Measurements from ENCODE around the gene NCMAP.

The NCMAP gene

GRCh38 chr1:24641646-24642151 is 85.8 kb downstream of the NCMAP start:
- TF ChIP-seq TAF1 (IDR thresholded peaks at IDR 0.05; ENCODE audit: borderline replicate concordance, insufficient read depth, low read length) (no peak), POLR2AphosphoS5 (IDR thresholded peaks at IDR 0.05; ENCODE audit: low read depth, low read length) (no peak), REST (IDR thresholded peaks at IDR 0.05; ENCODE audit: insufficient read depth in 1 of 2, low read depth in 2 of 2, low read length in 2 of 2) (no peak), SIN3A (IDR thresholded peaks at IDR 0.05; ENCODE audit: borderline replicate concordance, insufficient read depth, low read length) (no peak), FOXP2 (optimal IDR thresholded peaks at IDR 0.05; ENCODE audit: borderline replicate concordance, extremely low read depth, extremely low read length, insufficient read depth) (no peak)

- peak; percentile 89; the same call in 1 of the 2 replicates for TF ChIP-seq TAF1 (IDR thresholded peaks at IDR 0.05; ENCODE audit: borderline replicate concordance, insufficient read depth, low read length)
- TF ChIP-seq SIN3A (IDR thresholded peaks at IDR 0.05; ENCODE audit: borderline replicate concordance, insufficient read depth, low read length), result peak; percentile 71; the same call in 1 of the 2 replicates
- peak; percentile 97 for TF ChIP-seq POLR2AphosphoS5 (IDR thresholded peaks at IDR 0.05; ENCODE audit: low read depth, low read length)
- no peak; a peak in 1 of 4 replicates for TF ChIP-seq REST (IDR thresholded peaks at IDR 0.05; ENCODE audit: insufficient read depth in 1 of 2, low read depth in 2 of 2, low read length in 2 of 2)
- TF ChIP-seq FOXP2 (optimal IDR thresholded peaks at IDR 0.05; ENCODE audit: borderline replicate concordance, extremely low read depth, extremely low read length, insufficient read depth), result peak; percentile 31
Measured at GRCh38 chr1:24642481-24643362, 86.8 kb downstream of the NCMAP start, which contains the start of gene SRRM1. TSS of gene SRRM1 (plus strand) at chr1:24643302. CDS start at chr1:24643327, 25 bp downstream.

- TF ChIP-seq TAF1 (IDR thresholded peaks at IDR 0.05; ENCODE audit: borderline replicate concordance, insufficient read depth, low read length) (no peak), POLR2AphosphoS5 (IDR thresholded peaks at IDR 0.05; ENCODE audit: low read depth, low read length) (no peak), SIN3A (IDR thresholded peaks at IDR 0.05; ENCODE audit: borderline replicate concordance, insufficient read depth, low read length) (no peak), FOXP2 (optimal IDR thresholded peaks at IDR 0.05; ENCODE audit: borderline replicate concordance, extremely low read depth, extremely low read length, insufficient read depth) (no peak), REST (IDR thresholded peaks at IDR 0.05; ENCODE audit: insufficient read depth in 1 of 2, low read depth in 2 of 2, low read length in 2 of 2) (no peak)
Measured at GRCh38 chr1:24643363-24644099, 87.6 kb downstream of the NCMAP start.

GRCh38 chr1:24644100-24644384 is 88.2 kb downstream of the NCMAP start:
- TF ChIP-seq SIN3A (IDR thresholded peaks at IDR 0.05; ENCODE audit: borderline replicate concordance, insufficient read depth, low read length) (no peak), FOXP2 (optimal IDR thresholded peaks at IDR 0.05; ENCODE audit: borderline replicate concordance, extremely low read depth, extremely low read length, insufficient read depth) (no peak), TAF1 (IDR thresholded peaks at IDR 0.05; ENCODE audit: borderline replicate concordance, insufficient read depth, low read length) (no peak)

GRCh38 chr1:24648919-24649318 is 93.0 kb downstream of the NCMAP start:
- no peak for TF ChIP-seq SIN3A (IDR thresholded peaks at IDR 0.05; ENCODE audit: borderline replicate concordance, insufficient read depth, low read length)
- no peak for TF ChIP-seq REST (IDR thresholded peaks at IDR 0.05; ENCODE audit: insufficient read depth in 1 of 2, low read depth in 2 of 2, low read length in 2 of 2)
- no peak for TF ChIP-seq FOXP2 (optimal IDR thresholded peaks at IDR 0.05; ENCODE audit: borderline replicate concordance, extremely low read depth, extremely low read length, insufficient read depth)
- TF ChIP-seq POLR2AphosphoS5 (IDR thresholded peaks at IDR 0.05; ENCODE audit: low read depth, low read length), result no peak
- no peak for TF ChIP-seq TAF1 (IDR thresholded peaks at IDR 0.05; ENCODE audit: borderline replicate concordance, insufficient read depth, low read length)

All from PFSK-1 (cell line).